Spleen (tissue), 11 donors: ENCODE results near the gene SMCHD1. TPM values are rescaled to one million over a fixed set of nuclear protein-coding genes. Genes with fewer than 3 reads are reported as not detected.
"Not testable (repeated sequence)": the region's sequence is repeated elsewhere in the genome, so short reads cannot be mapped to it uniquely, and the experiment has no call there.

Experiments
- DNase-seq: peaks from one replicate; pipeline ENCODE4 v3.0.0-alpha.2; 2020
- H3K27ac ChIP-seq, 8 donors: fragments of 200-600 bp; sonication (generic) in 7 of 8; 1 replicate in 4 of 8; 2 replicates in 4 of 8; pipeline versions ENCODE4 v1.5.0 to v1.8.0; 2016 to 2021; ENCODE audit warnings: inconsistent platforms in 4 of 8, mild to moderate bottlenecking in 4 of 8, moderate library complexity in 1 of 8
- H3K27me3 ChIP-seq, 7 donors: fragments of 200-600 bp; sonication (generic) in 6 of 7; replicated peaks in 1 of 7; 1 replicate in 4 of 7; 2 replicates in 3 of 7; pipeline versions ENCODE4 v1.5.0 to v1.8.0; 2016 to 2021; ENCODE audit warnings: inconsistent platforms in 3 of 7, mild to moderate bottlenecking in 1 of 7
- H3K36me3 ChIP-seq, 6 donors: fragments of 200-600 bp; sonication (generic) in 5 of 6; 1 replicate in 4 of 6; 2 replicates in 2 of 6; pipeline versions ENCODE4 v1.5.0 to v1.8.0; 2016 to 2021; ENCODE audit warnings: inconsistent platforms in 2 of 6
- H3K4me1 ChIP-seq, 6 donors: fragments of 200-600 bp; sonication (generic) in 5 of 6; 1 replicate in 3 of 6; 2 replicates in 3 of 6; pipeline versions ENCODE4 v1.5.0 to v1.8.0; 2016 to 2021; ENCODE audit warnings: inconsistent platforms in 3 of 6
- H3K4me3 ChIP-seq, 8 donors: fragments of 200-600 bp; sonication (generic) in 7 of 8; 1 replicate in 4 of 8; 2 replicates in 4 of 8; pipeline versions ENCODE4 v1.5.0 to v1.8.0; 2016 to 2021; ENCODE audit warnings: inconsistent platforms in 4 of 8, mild to moderate bottlenecking in 4 of 8, moderate library complexity in 2 of 8
- H3K9me3 ChIP-seq, 8 donors: fragments of 200-600 bp; sonication (generic) in 7 of 8; 1 replicate in 4 of 8; 2 replicates in 4 of 8; pipeline versions ENCODE4 v1.5.0 to v1.8.0; 2016 to 2021; ENCODE audit warnings: inconsistent platforms in 4 of 8
- CTCF ChIP-seq, 11 experiments: fragments of 200-600 bp in 7 of 11; fragments of 450-650 bp in 4 of 11; sonication (generic) in 4 of 11; IDR thresholded peaks in 8 of 11; conservative IDR thresholded peaks in 3 of 11; 1 replicate in 7 of 11; 2 replicates in 4 of 11; pipeline versions ENCODE4 v1.4.0 to v1.8.0; 2016 to 2021; ENCODE audit warnings: antibody characterized with exemption in 11 of 11, inconsistent platforms in 4 of 11, mild to moderate bottlenecking in 1 of 11
- POLR2A ChIP-seq, 3 donors: fragments of 450-650 bp; IDR thresholded peaks; one replicate each; pipeline ENCODE4 v1.5.1; 2017; ENCODE audit warnings: antibody characterized with exemption in 3 of 3, mild to moderate bottlenecking in 1 of 3
- POLR2AphosphoS5 ChIP-seq, 3 donors: sonication (generic); formaldehyde crosslinking; IDR thresholded peaks; one replicate each; pipeline ENCODE4 v1.5.1; 2017; ENCODE audit warnings: antibody characterized with exemption in 3 of 3
- WGBS, 5 donors: extraction: QIAGEN DNeasy Blood & Tissue Kit in 3 of 5; methylation state at CpG; one replicate each; pipeline versions ENCODE4 v1.1.5 to v1.1.7; 2013 to 2018; 5-methylcytosine and 5-hydroxymethylcytosine counted together
- intact Hi-C: fragments of 100-400 bp; cut with DNase I; formaldehyde crosslinking; loops from one replicate; pipeline ENCODE4 v1.15.0; 2023; ENCODE audit warnings: low total_unique reads
- polyA plus RNA-seq, 3 donors: library from polyadenylated mRNA; stranded (reverse); fragments of 200-250 nt; gene quantifications; one replicate each; pipeline ENCODE4 v1.2.1, GENCODE V29; 2013
- total RNA-seq, 7 donors: library from RNA; depleted of rRNA in 3 of 7; stranded (reverse); fragments of >200 nt in 3 of 7; fragmentation: NEBNext Ultra II Directional in 4 of 7; extraction: Animal tissue kit (Norgen Biotek cat#: 25700) in 4 of 7; gene quantifications; one replicate each; pipeline versions ENCODE4 v1.1.0 to v1.2.1, GENCODE V29; 2016 to 2021
- donor health status: healthy with polysubstance abuse.
- donor health status: DM: no; HTN: no; CAD: no; lungs with moderate emphysema.
- donor health status: DM: no; HTN: no; CAD: no.
- donor health status: Bipolar disorder and iron deficiency.
- donor health status: healthy.
- donor health status: DM: no; HTN: no; CAD: no.
- donor health status: DM: yes; HTN: yes; CAD: no.

Gene SMCHD1
- total and polyA plus RNA-seq, 10 donors: 14.7 to 361 (median 148) TPM

GRCh38 chr18:2794159-2794558 lies 138.6 kb downstream of the SMCHD1 start:
- Histone ChIP-seq H3K27ac (no peak overlapping the region), H3K36me3 (peaks cover 0 to 100% (median 69%) of the 10 kb centered on the region in 6 donors), H3K27me3 (no peaks in the 10 kb centered on the region), H3K4me3 (no peak overlapping the region), H3K9me3 (no peaks in the 10 kb centered on the region), H3K4me1 (no peaks in the 10 kb centered on the region)
- TF ChIP-seq POLR2AphosphoS5 (IDR thresholded peaks at IDR 0.05) (no peak), CTCF (IDR thresholded peaks at IDR 0.05 in 8 of 11, conservative IDR thresholded peaks at IDR 0.05 in 3 of 11) (no peak), POLR2A (IDR thresholded peaks at IDR 0.05) (no peak)
- intact Hi-C loops: no loop called here
- 93 to 99% (median 97%) methylated on average over 9 of the region's 9 CpGs for WGBS, 5 donors
- DNase-seq: no peak

GRCh38 chr18:2797951-2798350 lies 142.4 kb downstream of the SMCHD1 start:
- peaks cover 0 to 100% (median 73%) of the 10 kb centered on the region in 6 donors for H3K36me3 ChIP-seq
- no peak overlapping the region for H3K4me3 ChIP-seq
- intact Hi-C loops: no loop called here
- no peak for DNase-seq
- WGBS, 5 donors: 56 to 89% (median 78%) methylated on average over 1 of the region's 1 CpG
- no peaks in the 10 kb centered on the region for H3K27me3 ChIP-seq
- no peaks in the 10 kb centered on the region for H3K9me3 ChIP-seq
- TF ChIP-seq CTCF (IDR thresholded peaks at IDR 0.05 in 8 of 11, conservative IDR thresholded peaks at IDR 0.05 in 3 of 11) (no peak), POLR2AphosphoS5 (IDR thresholded peaks at IDR 0.05) (no peak), POLR2A (IDR thresholded peaks at IDR 0.05) (no peak)
- no peak overlapping the region for H3K27ac ChIP-seq
- no peaks in the 10 kb centered on the region for H3K4me1 ChIP-seq

- Histone ChIP-seq H3K36me3 (peaks cover 0 to 100% (median 75%) of the 10 kb centered on the region in 6 donors), H3K4me1 (no peaks in the 10 kb centered on the region), H3K27me3 (no peaks in the 10 kb centered on the region), H3K27ac (no peak overlapping the region), H3K4me3 (no peak overlapping the region), H3K9me3 (no peaks in the 10 kb centered on the region)
- intact Hi-C loops: no loop called here
- TF ChIP-seq POLR2A (IDR thresholded peaks at IDR 0.05): no peak
- no peak for TF ChIP-seq CTCF (IDR thresholded peaks at IDR 0.05 in 8 of 11, conservative IDR thresholded peaks at IDR 0.05 in 3 of 11)
- no peak for TF ChIP-seq POLR2AphosphoS5 (IDR thresholded peaks at IDR 0.05)
- DNase-seq: no peak
- 68 to 99% (median 97%) methylated on average over 2 of the region's 2 CpGs for WGBS, 5 donors
Measured at GRCh38 chr18:2799369-2799768, 143.8 kb downstream of the SMCHD1 start.

- no peak for DNase-seq
- Histone ChIP-seq H3K4me3 (no peak overlapping the region), H3K27me3 (no peaks in the 10 kb centered on the region), H3K4me1 (no peaks in the 10 kb centered on the region), H3K36me3 (peaks cover 0 to 51% (median 25%) of the 10 kb centered on the region in 6 donors), H3K27ac (no peak overlapping the region), H3K9me3 (peaks cover 0 to 29% (median 24%) of the 10 kb centered on the region in 8 donors)
- 94 to 98% (median 94%) methylated on average over 8 of the region's 8 CpGs for WGBS, 5 donors
- intact Hi-C loops: no loop called here
- TF ChIP-seq CTCF (IDR thresholded peaks at IDR 0.05 in 8 of 11, conservative IDR thresholded peaks at IDR 0.05 in 3 of 11): no peak
- peak in 1 of 3 donors; percentile 33 for TF ChIP-seq POLR2AphosphoS5 (IDR thresholded peaks at IDR 0.05)
Measured at GRCh38 chr18:2805970-2806943, 150.7 kb downstream of the SMCHD1 start.

- peaks cover 0 to 52% (median 44%) of the 10 kb centered on the region in 8 donors for H3K9me3 ChIP-seq
- H3K4me1 ChIP-seq, H3K4me3 ChIP-seq, H3K27ac ChIP-seq, DNase-seq, H3K27me3 ChIP-seq, intact Hi-C loops: not testable (repeated sequence)
- H3K36me3 ChIP-seq: peaks cover 0 to 27% (median 15%) of the 10 kb centered on the region in 6 donors
- WGBS, 5 donors: 89 to 98% (median 91%) methylated on average over 2 of the region's 2 CpGs
Measured at GRCh38 chr18:2808640-2809039, 153.1 kb downstream of the SMCHD1 start.

- peaks cover 0 to 63% (median 54%) of the 10 kb centered on the region in 8 donors for H3K9me3 ChIP-seq
- H3K4me3 ChIP-seq, H3K4me1 ChIP-seq, H3K27ac ChIP-seq, intact Hi-C loops, DNase-seq, H3K27me3 ChIP-seq: not testable (repeated sequence)
- H3K36me3 ChIP-seq: peaks cover 0 to 16% (median 7%) of the 10 kb centered on the region in 6 donors
- WGBS, 5 donors: 81 to 100% (median 93%) methylated on average over 6 of the region's 6 CpGs
Measured at GRCh38 chr18:2809666-2810183, 154.2 kb downstream of the SMCHD1 start.
